Activated T-helper 1 cell treated with Interleukin-2 at 50 U/mL for 16 hours (primary cell): Measurements from ENCODE around the gene ABHD2.

Experiments used
- DNase-seq: peaks from one replicate; pipeline ENCODE4 v3.0.0-alpha.2; 2020; ENCODE audit warnings: low read depth

ABHD2 gene

GRCh38 chr15:89099968-89100367, 11.7 kb downstream of the ABHD2 start:
- DNase-seq = no peak

- DNase-seq = no peak
Observed at GRCh38 chr15:89101302-89102193, 13.3 kb downstream of the ABHD2 start.

- DNase-seq = no peak
Observed at GRCh38 chr15:89103481-89104171, 15.4 kb downstream of the ABHD2 start.

- DNase-seq = no peak
Observed at GRCh38 chr15:89104172-89104564, 15.9 kb downstream of the ABHD2 start.

- no peak for DNase-seq
Observed at GRCh38 chr15:89105147-89105546, 16.9 kb downstream of the ABHD2 start.

GRCh38 chr15:89106200-89106599, 17.9 kb downstream of the ABHD2 start:
- DNase-seq = no peak

- no peak for DNase-seq
Observed at GRCh38 chr15:89107984-89108383, 19.7 kb downstream of the ABHD2 start.

GRCh38 chr15:89108835-89109234, 20.6 kb downstream of the ABHD2 start:
- DNase-seq = no peak

- DNase-seq = no peak
Observed at GRCh38 chr15:89109238-89109637, 21.0 kb downstream of the ABHD2 start.

- DNase-seq = no peak
Observed at GRCh38 chr15:89110060-89110459, 21.8 kb downstream of the ABHD2 start.

- no peak for DNase-seq
Observed at GRCh38 chr15:89111352-89111751, 23.1 kb downstream of the ABHD2 start.

- DNase-seq = no peak
Observed at GRCh38 chr15:89111961-89112340, 23.7 kb downstream of the ABHD2 start.

- DNase-seq = no peak
Observed at GRCh38 chr15:89112341-89112971, 24.2 kb downstream of the ABHD2 start.

- DNase-seq = no peak
Observed at GRCh38 chr15:89113296-89114024, 25.2 kb downstream of the ABHD2 start.

- no peak for DNase-seq
Observed at GRCh38 chr15:89114990-89115389, 26.7 kb downstream of the ABHD2 start.

GRCh38 chr15:89115547-89115946, 27.3 kb downstream of the ABHD2 start:
- DNase-seq = no peak

GRCh38 chr15:89116404-89116803, 28.1 kb downstream of the ABHD2 start:
- DNase-seq = no peak

GRCh38 chr15:89117790-89118189, 29.5 kb downstream of the ABHD2 start:
- DNase-seq = no peak

- no peak for DNase-seq
Observed at GRCh38 chr15:89118481-89118989, 30.3 kb downstream of the ABHD2 start.

GRCh38 chr15:89119489-89120478, 31.5 kb downstream of the ABHD2 start:
- DNase-seq = no peak
